CD4-positive, alpha-beta T cell (primary cell): ENCODE data around the gene S100A3. TPM values are rescaled to one million over a fixed set of nuclear protein-coding genes. Genes with fewer than 3 reads are reported as not detected.

Source experiments
- ATAC-seq: fragments of 200-7000 bp; cut with Tn5 transposase; one replicate; pipeline ENCODE4 v1.10.0; 2022; ENCODE audit warnings: mild to moderate bottlenecking; ENCODE audit not compliant: poor library complexity
- CTCF ChIA-PET: fragments of 350-600 bp; sonication (Branson Sonifier 250); formaldehyde crosslinking; loops from one replicate; lab custom pipeline; 2021; ENCODE audit warnings: antibody characterized with exemption, inconsistent platforms; lab: Charles Lee
- POLR2A ChIA-PET: fragments of 350-600 bp; sonication (Branson Sonifier 250); formaldehyde crosslinking; loops from one replicate; lab custom pipeline; 2021; ENCODE audit warnings: antibody characterized with exemption, inconsistent platforms; lab: Charles Lee
- DNase-seq, 14 experiments: peaks; one replicate each; pipeline ENCODE4 v3.0.0-alpha.2; 2013 to 2020; ENCODE audit warnings: mixed read lengths in 2 of 14
- H3K27ac ChIP-seq, 2 donors: one replicate each; pipeline versions ENCODE4 v1.5.1 to v1.7.0; 2013; ENCODE audit warnings: low read length in 2 of 2, low read depth in 1 of 2, mild to moderate bottlenecking in 1 of 2
- H3K27me3 ChIP-seq, 2 experiments: 1 replicate in 1 of 2; 2 replicates in 1 of 2; pipeline versions ENCODE4 v1.6.1 to v1.7.0; 2013; ENCODE audit warnings: low read length in 2 of 2, control low read depth in 1 of 2, mild to moderate bottlenecking in 1 of 2, moderate library complexity in 1 of 2; ENCODE audit not compliant: insufficient read depth in 2 of 2, control insufficient read depth in 1 of 2
- H3K36me3 ChIP-seq: one replicate; pipeline ENCODE4 v1.6.1; 2013; ENCODE audit warnings: low read length, control low read depth; ENCODE audit not compliant: insufficient read depth
- H3K4me1 ChIP-seq: one replicate; pipeline ENCODE4 v1.6.1; 2013; ENCODE audit warnings: low read length, control low read depth; ENCODE audit not compliant: insufficient read depth
- H3K4me3 ChIP-seq: one replicate; pipeline ENCODE4 v1.5.1; 2013; ENCODE audit warnings: mild to moderate bottlenecking, low read length, moderate library complexity
- H3K9me3 ChIP-seq, 2 experiments: 1 replicate in 1 of 2; 2 replicates in 1 of 2; pipeline versions ENCODE4 v1.6.1 to v1.7.0; 2013; ENCODE audit warnings: low read length in 2 of 2, mild to moderate bottlenecking in 2 of 2, control low read depth in 1 of 2, moderate library complexity in 1 of 2; ENCODE audit not compliant: control insufficient read depth in 1 of 2, insufficient read depth in 1 of 2
- H3K27ac Mint-ChIP-seq: one replicate; pipeline ENCODE4 v1.8.0; 2020; ENCODE audit warnings: mixed read lengths
- H3K27me3 Mint-ChIP-seq: one replicate; pipeline ENCODE4 v1.8.0; 2021; ENCODE audit warnings: mixed read lengths
- H3K36me3 Mint-ChIP-seq: one replicate; pipeline ENCODE4 v1.8.0; 2021; ENCODE audit warnings: low read depth, mixed read lengths
- H3K4me1 Mint-ChIP-seq: one replicate; pipeline ENCODE4 v1.8.0; 2021; ENCODE audit warnings: low read depth, mixed read lengths
- H3K4me3 Mint-ChIP-seq: one replicate; pipeline ENCODE4 v1.8.0; 2020; ENCODE audit warnings: mild to moderate bottlenecking, mixed read lengths
- H3K9me3 Mint-ChIP-seq: one replicate; pipeline ENCODE4 v1.8.0; 2020; ENCODE audit warnings: mixed read lengths
- intact Hi-C, 2 experiments: fragments of 100-400 bp; cut with DNase I in 1 of 2; cut with micrococcal nuclease in 1 of 2; formaldehyde crosslinking; loops; one replicate each; pipeline versions ENCODE4 v1.15.1 to v1.9.0; 2023 to 2025; cut with DNase I, micrococcal nuclease
- total RNA-seq, 174 experiments: library from RNA in 2 of 174; stranded (reverse) in 2 of 174; gene quantifications; one replicate each; pipeline ENCODE4 v1.2.3 and lab custom pipeline; 2021 to 2026
- TF ChIP-seq, protein P1 (sequence below): fragments of 200-600 bp; IDR thresholded peaks from one replicate; pipeline ENCODE4 v1.8.0; 2022; ENCODE audit warnings: antibody characterized with exemption, mild to moderate bottlenecking

S100A3 gene
- total RNA-seq, 2 experiments from 2014 or later = not detected

DNA sequence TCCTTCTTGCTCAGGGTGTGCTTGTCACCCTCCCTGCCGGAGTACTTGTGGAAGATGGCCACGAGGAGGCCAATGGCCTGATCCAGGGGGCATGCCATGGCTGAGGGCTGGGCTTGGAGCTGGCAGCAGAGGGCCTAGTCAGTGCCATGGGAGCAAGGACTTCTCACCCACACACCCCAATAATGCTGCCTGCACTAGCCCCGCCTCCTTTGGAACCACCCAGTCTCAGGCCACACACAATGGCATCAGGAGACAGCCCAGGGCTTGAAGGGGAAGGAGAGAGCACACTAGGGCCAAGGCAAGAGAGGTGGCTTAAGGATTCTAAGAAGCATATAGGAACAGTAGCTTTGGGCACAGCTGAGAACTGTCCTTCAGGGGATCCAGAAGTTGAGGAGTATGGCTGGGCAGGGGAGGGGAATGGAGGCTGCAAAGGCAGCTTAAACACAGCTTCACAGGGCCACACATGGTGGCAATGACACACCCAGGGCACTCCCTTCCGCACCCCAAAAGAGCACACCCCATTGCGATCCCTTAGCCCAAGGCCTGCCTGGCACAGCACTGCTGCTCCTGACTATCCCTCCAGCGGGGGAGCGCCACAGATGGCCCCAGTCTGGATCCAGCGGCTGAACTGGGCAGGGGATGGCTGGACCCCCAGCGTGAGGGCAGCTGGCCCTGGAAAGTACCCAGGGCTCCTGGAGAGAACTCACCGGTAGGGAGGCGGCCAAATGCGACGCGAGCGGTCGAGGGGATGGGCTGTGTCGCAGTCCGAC lies 13.6 kb downstream of the S100A3 start, which contains the start of gene S100A6:
TSS of gene S100A6 (minus strand) at position 750 of the 770 bp plus-strand sequence. CDS start at position 98, 652 bp downstream.
- peak within 1 kb of the TSS; percentile 79 for H3K4me3 ChIP-seq
- Mint-ChIP-seq H3K27ac (peak within 1 kb of the TSS; percentile 99), H3K4me3 (peak within 1 kb of the TSS; percentile 97), H3K36me3 (peaks cover 25% of the 10 kb centered on the region), H3K27me3 (no peaks in the 10 kb centered on the region), H3K4me1 (peaks cover 86% of the 10 kb centered on the region), H3K9me3 (no peaks in the 10 kb centered on the region)
- DNase-seq (peak in 12 of 14 experiments; percentile 28 to 74 (median 47)), ATAC-seq (peak; percentile 53)
- intact Hi-C loops = loop anchor here (1.0 to 5.0 kb wide), 2 partner anchors 10 to 137 kb away; partner anchors contain the start of genes S100A4 (in 2 of the 2) and ILF2 (in 1 of the 2)
- no peaks in the 10 kb centered on the region for H3K27me3 ChIP-seq
- H3K9me3 ChIP-seq = no peaks in the 10 kb centered on the region
- TF ChIP-seq, protein P1, sequence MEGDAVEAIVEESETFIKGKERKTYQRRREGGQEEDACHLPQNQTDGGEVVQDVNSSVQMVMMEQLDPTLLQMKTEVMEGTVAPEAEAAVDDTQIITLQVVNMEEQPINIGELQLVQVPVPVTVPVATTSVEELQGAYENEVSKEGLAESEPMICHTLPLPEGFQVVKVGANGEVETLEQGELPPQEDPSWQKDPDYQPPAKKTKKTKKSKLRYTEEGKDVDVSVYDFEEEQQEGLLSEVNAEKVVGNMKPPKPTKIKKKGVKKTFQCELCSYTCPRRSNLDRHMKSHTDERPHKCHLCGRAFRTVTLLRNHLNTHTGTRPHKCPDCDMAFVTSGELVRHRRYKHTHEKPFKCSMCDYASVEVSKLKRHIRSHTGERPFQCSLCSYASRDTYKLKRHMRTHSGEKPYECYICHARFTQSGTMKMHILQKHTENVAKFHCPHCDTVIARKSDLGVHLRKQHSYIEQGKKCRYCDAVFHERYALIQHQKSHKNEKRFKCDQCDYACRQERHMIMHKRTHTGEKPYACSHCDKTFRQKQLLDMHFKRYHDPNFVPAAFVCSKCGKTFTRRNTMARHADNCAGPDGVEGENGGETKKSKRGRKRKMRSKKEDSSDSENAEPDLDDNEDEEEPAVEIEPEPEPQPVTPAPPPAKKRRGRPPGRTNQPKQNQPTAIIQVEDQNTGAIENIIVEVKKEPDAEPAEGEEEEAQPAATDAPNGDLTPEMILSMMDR = no peak
- H3K27ac ChIP-seq = peak within 1 kb of the TSS; percentile 87 to 95
- ChIA-PET CTCF (interaction anchor here (0.5 to 6.0 kb wide), 4 partner anchors 8 to 123 kb away, joined by 3 to 69 read pairs (median 30); partner anchors contain the start of genes S100A4, S100A5 and SNAPIN), POLR2A (interaction anchor here (0.7 to 6.4 kb wide), 18 partner anchors 9 to 685 kb away, joined by 3 to 246 read pairs (median 4); partner anchors contain the start of genes CHTOP, ILF2, JTB and RPS27)
- H3K4me1 ChIP-seq = peaks cover 77% of the 10 kb centered on the region
- H3K36me3 ChIP-seq = peaks cover 11% of the 10 kb centered on the region

DNA sequence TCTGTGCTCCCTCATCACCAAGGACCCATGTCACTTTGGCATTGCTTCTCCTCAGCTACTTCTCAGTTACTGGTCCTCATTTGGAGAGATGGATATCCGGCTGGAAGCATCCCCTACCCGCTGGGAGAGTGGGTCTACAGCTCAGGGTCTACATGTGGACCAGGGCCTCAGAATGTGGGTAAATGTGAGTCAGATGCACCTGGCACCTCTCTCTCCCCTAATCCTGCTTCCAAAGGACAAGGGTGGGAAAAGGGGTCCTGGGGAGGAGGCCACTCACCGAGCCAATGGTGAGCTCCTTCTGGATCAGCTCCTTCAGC lies 14.2 kb downstream of the S100A3 start:
- Histone ChIP-seq H3K27me3 (no peaks in the 10 kb centered on the region), H3K36me3 (peaks cover 11% of the 10 kb centered on the region), H3K4me1 (peaks cover 72% of the 10 kb centered on the region), H3K9me3 (no peaks in the 10 kb centered on the region), H3K27ac (peak overlapping the region; percentile 87 to 95), H3K4me3 (peak overlapping the region; percentile 79)
- Mint-ChIP-seq H3K36me3 (peaks cover 25% of the 10 kb centered on the region), H3K27me3 (no peaks in the 10 kb centered on the region), H3K4me3 (peak overlapping the region; percentile 97), H3K27ac (peak overlapping the region; percentile 99), H3K4me1 (peaks cover 81% of the 10 kb centered on the region), H3K9me3 (no peaks in the 10 kb centered on the region)
- CTCF ChIA-PET = interaction anchor here (1.2 to 6.0 kb wide), 3 partner anchors 9 to 34 kb away, joined by 5 to 69 read pairs (median 55); partner anchors contain the start of genes S100A4 and S100A5
- intact Hi-C loops = loop anchor here (1.0 to 5.0 kb wide), 2 partner anchors 10 to 137 kb away; partner anchors contain the start of genes ILF2 (in 2 of the 2) and S100A4 (in 1 of the 2)
- no peak for DNase-seq
- POLR2A ChIA-PET = interaction anchor here (0.9 to 6.4 kb wide), 14 partner anchors 10 to 456 kb away, joined by 3 to 246 read pairs (median 4); partner anchors contain the start of genes CHTOP, ILF2, RPS27 and S100A2
- ATAC-seq = no peak
- TF ChIP-seq, protein P1 = no peak

DNA sequence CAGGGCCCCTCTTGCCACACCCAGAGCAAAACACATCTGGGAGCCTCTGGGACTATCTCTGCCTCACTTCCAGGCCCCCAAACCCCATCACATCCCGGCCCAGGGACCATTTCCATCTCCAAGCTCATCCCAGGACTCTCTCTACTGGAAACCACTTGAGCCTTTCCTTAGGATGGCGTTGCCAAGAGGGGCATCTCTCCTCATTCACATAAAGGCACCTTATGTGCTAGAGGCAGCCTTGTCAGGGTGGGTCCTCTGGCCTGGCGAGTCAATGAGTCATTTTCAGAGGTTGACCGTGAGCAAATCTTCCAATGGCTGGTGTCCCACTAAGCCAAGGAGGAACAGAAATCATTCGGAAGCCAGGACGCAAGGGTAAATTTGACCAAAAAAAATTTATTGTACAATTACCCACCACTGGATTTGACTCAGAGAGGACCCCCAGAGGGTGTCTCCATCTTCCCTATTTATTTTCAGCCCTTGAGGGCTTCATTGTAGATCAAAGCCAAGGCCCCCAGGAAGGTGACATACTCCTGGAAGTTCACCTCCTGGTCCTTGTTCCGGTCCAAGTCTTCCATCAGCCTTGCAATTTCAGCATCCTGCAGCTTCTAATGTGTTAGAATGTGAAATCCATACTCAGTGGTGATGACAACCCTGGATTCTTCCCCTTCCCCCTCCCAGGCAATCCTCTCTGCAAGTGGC lies 14.7 kb downstream of the S100A3 start:
- ATAC-seq (no peak), DNase-seq (no peak)
- peak overlapping the region; percentile 79 for H3K4me3 ChIP-seq
- no peaks in the 10 kb centered on the region for H3K27me3 ChIP-seq
- ChIA-PET CTCF (interaction anchor here (4.7 to 6.0 kb wide), 2 partner anchors 9 to 35 kb away, joined by 55 to 69 read pairs; partner anchors contain the start of genes S100A4 and S100A5), POLR2A (interaction anchor here (1.2 to 6.4 kb wide), 11 partner anchors 10 to 456 kb away, joined by 3 to 246 read pairs (median 8); partner anchors contain the start of genes CHTOP, ILF2, RPS27 and S100A2)
- peaks cover 75% of the 10 kb centered on the region for H3K4me1 Mint-ChIP-seq
- no peaks in the 10 kb centered on the region for H3K9me3 ChIP-seq
- peak overlapping the region; percentile 97 for H3K4me3 Mint-ChIP-seq
- H3K36me3 Mint-ChIP-seq = peaks cover 25% of the 10 kb centered on the region
- peak overlapping the region; percentile 99 for H3K27ac Mint-ChIP-seq
- H3K4me1 ChIP-seq = peaks cover 67% of the 10 kb centered on the region
- intact Hi-C loops = loop anchor here in 1 of 2 experiments (5.0 kb wide), 1 partner anchor 138 kb away; the partner anchor contains the start of gene ILF2
- H3K27ac ChIP-seq = peak overlapping the region; percentile 87 to 95
- H3K9me3 Mint-ChIP-seq = no peaks in the 10 kb centered on the region
- H3K36me3 ChIP-seq = peaks cover 11% of the 10 kb centered on the region
- no peaks in the 10 kb centered on the region for H3K27me3 Mint-ChIP-seq
- TF ChIP-seq, protein P1 = no peak
